Measurements from ENCODE around the gene TMBIM6. TPM values are rescaled to one million over a fixed set of nuclear protein-coding genes. Genes with fewer than 3 reads are reported as not detected.
"Not testable (repeated sequence)": the region's sequence is repeated elsewhere in the genome, so short reads cannot be mapped to it uniquely, and the experiment has no call there.

TMBIM6 gene
- polyA plus RNA-seq, 6 donors from 2014 or later, result 740 to 1,714 (median 822) TPM

DNA sequence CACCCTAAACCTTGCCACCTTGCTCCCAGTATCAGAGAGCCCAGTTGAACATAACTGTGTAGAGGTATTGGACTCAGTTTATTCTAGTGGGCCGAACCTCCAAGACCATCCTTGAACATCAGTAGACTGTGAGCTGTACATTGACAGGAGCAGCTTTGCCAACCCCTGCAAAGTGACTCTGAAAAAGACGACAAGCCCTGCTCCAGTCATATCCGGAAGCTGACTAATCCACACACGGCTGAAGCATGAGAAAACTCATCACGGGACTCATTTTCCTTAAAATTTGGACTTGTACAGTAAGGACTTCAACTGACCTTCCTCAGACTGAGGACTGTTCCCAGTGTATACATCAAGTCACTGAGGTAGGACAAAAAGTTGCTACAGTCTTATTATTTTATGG, 2.6 kb upstream of the TMBIM6 start:
- peaks cover 19 to 28% (median 25%) of the 10 kb centered on the region in 3 donors for H3K4me1 Mint-ChIP-seq
- H3K27me3 Mint-ChIP-seq; H3K4me3 Mint-ChIP-seq; DNase-seq; H3K27ac Mint-ChIP-seq; ATAC-seq (ENCODE audit: low read depth in 2 of 2): not testable (repeated sequence)
- H3K36me3 Mint-ChIP-seq, result peaks cover 0 to 12% of the 10 kb centered on the region in 2 donors
- peaks cover 5 to 12% (median 8%) of the 10 kb centered on the region in 7 donors for H3K9me3 Mint-ChIP-seq

DNA sequence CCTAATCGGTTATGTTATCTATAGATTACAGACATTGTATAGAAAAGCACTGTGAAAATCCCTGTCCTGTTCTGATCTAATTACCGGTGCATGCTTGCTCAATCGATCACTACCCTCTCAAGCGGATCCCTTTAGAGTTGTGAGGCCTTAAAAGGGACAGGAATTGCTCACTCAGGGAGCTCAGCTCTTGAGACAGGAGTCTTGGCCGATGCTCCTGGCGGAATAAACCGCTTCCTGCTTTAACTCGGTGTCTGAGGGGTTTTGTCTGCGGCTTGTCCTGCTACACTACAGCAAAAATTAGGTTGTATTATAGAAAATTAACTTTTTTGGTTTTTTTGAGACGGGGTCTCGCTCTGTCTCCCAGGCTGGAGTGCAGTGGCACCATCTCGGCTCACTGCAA, 1.1 kb upstream of the TMBIM6 start:
- H3K36me3 Mint-ChIP-seq; DNase-seq; H3K9me3 Mint-ChIP-seq; H3K4me3 Mint-ChIP-seq; ATAC-seq (ENCODE audit: low read depth in 2 of 2); H3K27me3 Mint-ChIP-seq: not testable (repeated sequence)
- Mint-ChIP-seq H3K27ac (peak overlapping the region in 1 of 6 donors; percentile 14), H3K4me1 (peaks cover 29 to 40% (median 36%) of the 10 kb centered on the region in 3 donors)

DNA sequence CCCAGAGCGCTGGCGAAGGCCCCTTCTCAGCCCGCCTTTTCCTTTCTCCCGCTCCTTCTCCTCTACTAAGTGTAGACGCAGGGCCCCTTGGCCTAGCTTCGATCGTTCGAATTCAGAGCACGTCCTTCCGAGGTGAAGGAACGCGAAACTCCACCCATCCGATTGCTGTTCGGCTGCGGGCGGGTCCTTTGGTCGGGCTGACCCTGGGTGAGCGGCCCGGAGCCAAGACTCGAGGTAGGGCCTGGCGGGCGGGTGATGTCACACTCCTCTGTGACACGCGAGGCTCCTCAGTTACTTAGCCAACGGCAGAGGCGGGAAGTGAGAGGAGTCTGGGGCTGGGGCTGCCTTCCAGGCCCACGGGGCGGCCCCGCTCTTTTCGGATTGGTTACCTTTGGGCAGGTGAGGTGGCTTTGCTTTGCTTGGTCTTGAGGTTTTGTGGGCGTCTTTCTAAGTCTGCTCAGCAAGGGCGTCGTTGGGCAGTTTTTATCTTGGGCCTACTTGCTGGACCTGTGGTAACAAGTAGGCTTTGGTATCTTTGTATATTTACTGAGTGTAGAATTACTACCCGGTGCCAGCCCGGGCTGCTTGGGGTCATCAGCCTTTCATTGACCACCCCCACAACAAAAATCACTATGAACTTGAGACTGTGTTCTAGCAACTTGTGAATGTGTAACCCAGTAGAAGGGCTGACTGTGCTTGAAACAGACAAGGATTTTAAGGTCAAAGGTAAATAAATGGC, 694 bp downstream of the TMBIM6 start:
- Mint-ChIP-seq H3K36me3 (no peaks in the 10 kb centered on the region), H3K4me3 (peak overlapping the region; percentile 84 to 99 (median 97)), H3K9me3 (no peaks in the 10 kb centered on the region), H3K27me3 (no peaks in the 10 kb centered on the region), H3K4me1 (peaks cover 36 to 58% (median 47%) of the 10 kb centered on the region in 3 donors), H3K27ac (peak overlapping the region; percentile 96 to 99 (median 99))
- DNase-seq (peak; percentile 83), ATAC-seq (ENCODE audit: low read depth in 2 of 2) (peak; percentile 65 to 71)

DNA sequence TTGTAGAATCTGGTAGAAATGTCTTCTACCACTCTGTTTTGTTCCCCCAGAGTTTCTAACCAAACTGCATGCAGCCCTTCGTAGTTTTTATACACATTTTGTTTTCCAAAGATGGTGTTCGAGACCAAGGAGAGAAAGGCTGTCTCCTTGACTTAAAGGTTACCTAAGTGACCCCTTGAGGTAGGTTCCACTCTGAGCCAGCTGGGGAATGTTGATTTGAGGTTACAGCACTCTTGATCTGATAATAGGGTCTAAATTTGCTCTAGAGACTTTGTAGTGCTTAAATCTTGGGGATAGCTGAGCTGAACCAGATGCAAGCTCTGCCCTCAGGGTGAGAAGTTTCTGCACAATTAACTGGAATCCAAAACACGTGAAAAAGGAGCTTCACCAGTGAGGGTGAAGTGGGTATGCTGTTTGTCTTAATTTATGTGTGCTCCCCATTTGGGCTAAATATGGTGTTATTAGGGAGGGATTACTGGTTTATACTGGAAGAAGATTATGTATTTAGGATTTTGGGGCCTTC, 3.1 kb downstream of the TMBIM6 start:
- no peak for ATAC-seq (ENCODE audit: low read depth in 2 of 2)
- no peaks in the 10 kb centered on the region for H3K36me3 Mint-ChIP-seq
- H3K27me3 Mint-ChIP-seq, result no peaks in the 10 kb centered on the region
- H3K27ac Mint-ChIP-seq, result peak overlapping the region in 3 of 6 donors; percentile 42 to 96 (median 48)
- peak overlapping the region in 6 of 8 donors; percentile 5 to 92 (median 27) for H3K4me3 Mint-ChIP-seq
- H3K4me1 Mint-ChIP-seq, result peaks cover 36 to 80% (median 59%) of the 10 kb centered on the region in 3 donors
- DNase-seq, result no peak
- H3K9me3 Mint-ChIP-seq, result no peaks in the 10 kb centered on the region

DNA sequence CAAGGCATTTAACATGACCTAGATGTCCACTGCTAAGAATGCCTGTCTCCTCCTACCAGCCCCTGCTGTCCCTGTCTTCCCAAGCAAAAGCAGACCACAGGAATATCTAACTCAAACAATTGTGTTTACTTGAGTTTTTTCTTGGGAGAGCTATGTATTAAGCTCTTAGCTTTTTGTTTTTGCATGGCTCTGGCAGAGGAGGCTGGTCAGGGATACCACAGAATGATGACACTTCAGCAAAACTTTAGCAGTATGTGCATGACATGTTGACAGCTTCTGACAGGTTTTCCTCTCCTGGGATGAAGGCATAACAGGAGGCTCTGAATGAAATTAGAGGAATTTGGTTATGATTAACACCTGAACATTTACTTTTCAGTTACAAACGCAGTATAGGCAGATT, 6.9 kb downstream of the TMBIM6 start:
- H3K27me3 Mint-ChIP-seq, result no peaks in the 10 kb centered on the region
- peaks cover 39 to 85% (median 69%) of the 10 kb centered on the region in 3 donors for H3K4me1 Mint-ChIP-seq
- DNase-seq, result no peak
- no peak overlapping the region for H3K27ac Mint-ChIP-seq
- no peaks in the 10 kb centered on the region for H3K9me3 Mint-ChIP-seq
- ATAC-seq (ENCODE audit: low read depth in 2 of 2), result no peak
- peaks cover 0 to 11% of the 10 kb centered on the region in 2 donors for H3K36me3 Mint-ChIP-seq
- H3K4me3 Mint-ChIP-seq, result no peak overlapping the region

DNA sequence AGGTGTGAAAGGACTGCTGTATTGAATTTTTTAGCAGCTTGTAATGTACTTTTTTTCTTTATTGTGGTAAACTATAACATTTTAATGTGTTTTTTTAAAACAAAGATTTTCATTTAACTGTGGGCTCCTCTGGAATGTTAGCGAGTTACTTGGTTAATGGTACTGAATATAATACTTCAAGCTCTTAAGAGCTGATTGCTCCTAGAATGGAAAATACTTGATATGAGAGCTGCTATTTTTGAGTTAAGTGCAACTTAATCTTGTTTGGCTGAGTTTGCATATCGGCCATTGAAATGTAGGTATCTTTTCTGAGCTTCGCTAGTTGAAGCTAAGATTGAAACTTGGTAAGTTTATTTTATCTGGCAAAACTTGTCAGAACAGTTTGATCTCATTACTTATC, 7.4 kb downstream of the TMBIM6 start:
- Mint-ChIP-seq H3K27me3 (no peaks in the 10 kb centered on the region), H3K36me3 (peaks cover 0 to 14% of the 10 kb centered on the region in 2 donors), H3K27ac (peak overlapping the region in 1 of 6 donors; percentile 50), H3K9me3 (no peaks in the 10 kb centered on the region), H3K4me3 (no peak overlapping the region), H3K4me1 (peaks cover 39 to 86% (median 69%) of the 10 kb centered on the region in 3 donors)
- DNase-seq, result no peak
- ATAC-seq (ENCODE audit: low read depth in 2 of 2), result no peak

DNA sequence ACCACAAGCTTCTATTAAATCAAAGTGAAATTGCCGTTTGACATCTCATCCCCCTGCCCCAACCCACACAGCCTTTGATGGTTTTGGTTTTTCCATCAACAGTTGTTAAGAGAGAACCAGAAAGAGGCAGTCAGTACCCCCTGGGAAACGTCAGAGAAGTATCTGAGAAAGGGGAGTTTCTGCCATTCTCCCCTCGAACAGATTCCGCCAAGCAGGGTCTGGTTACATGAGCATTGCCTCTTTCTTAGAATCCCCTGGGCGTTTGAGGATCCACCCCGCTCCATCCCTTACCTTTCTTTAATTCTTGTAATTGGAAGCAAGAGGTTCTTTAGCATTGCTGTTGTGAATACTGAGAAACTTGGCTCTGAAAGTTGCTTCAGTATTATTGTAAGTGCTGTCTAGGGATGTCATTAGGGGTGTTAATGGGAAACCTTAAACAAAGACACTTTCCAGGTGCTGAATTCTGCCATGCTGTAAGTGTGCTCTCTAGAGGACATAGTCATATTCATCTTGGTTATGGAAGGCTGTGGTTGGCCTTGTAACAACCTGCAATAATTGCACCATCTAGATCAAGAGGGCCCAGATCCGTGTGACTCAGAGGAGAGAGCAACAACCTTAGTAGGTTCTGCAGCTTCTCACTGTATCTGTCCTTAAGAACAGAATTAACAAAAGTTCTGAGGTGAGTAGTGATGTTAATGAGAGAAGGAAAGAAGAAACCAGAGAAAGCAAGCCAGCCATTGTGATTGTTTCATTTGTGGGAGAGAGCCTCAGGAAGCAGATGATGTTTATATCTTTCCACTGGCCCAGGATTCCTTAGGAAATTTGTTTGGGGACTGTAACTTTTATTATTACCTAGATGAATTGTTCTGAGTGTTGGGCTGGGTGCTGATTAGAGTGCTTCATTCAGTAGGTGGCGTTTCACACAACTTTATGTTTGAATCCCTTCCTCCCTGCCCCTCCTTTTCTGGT, 9.0 kb downstream of the TMBIM6 start:
- Mint-ChIP-seq H3K9me3 (no peaks in the 10 kb centered on the region), H3K4me3 (peak overlapping the region in 5 of 8 donors; percentile 13 to 29 (median 26)), H3K27ac (peak overlapping the region in 4 of 6 donors; percentile 38 to 85 (median 64)), H3K36me3 (peaks cover 0 to 14% of the 10 kb centered on the region in 2 donors), H3K4me1 (peaks cover 36 to 88% (median 61%) of the 10 kb centered on the region in 3 donors), H3K27me3 (no peaks in the 10 kb centered on the region)
- ATAC-seq (ENCODE audit: low read depth in 2 of 2) (no peak), DNase-seq (no peak)

DNA sequence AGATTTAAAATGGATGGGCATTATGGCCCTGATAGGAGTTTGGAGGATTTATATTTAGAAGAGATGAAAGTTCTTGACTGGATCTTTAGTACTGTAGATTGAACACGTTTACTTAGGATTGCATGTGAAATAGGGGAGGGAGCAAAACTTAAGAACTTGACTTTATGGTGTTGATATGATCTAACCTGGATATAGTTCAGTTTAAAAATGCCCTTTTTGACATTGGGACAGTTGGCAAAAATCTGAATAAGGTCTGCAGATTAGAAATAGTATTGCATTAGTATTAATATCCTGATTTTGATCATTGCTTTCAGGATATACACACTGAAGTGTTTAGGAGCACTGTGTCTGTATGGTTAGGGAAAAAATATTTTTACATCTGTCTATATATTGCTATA, 9.6 kb downstream of the TMBIM6 start:
- ATAC-seq (ENCODE audit: low read depth in 2 of 2) (no peak), DNase-seq (no peak)
- peaks cover 0 to 14% of the 10 kb centered on the region in 2 donors for H3K36me3 Mint-ChIP-seq
- H3K27ac Mint-ChIP-seq, result peak overlapping the region in 1 of 6 donors; percentile 50
- peak overlapping the region in 2 of 8 donors; percentile 22 to 26 for H3K4me3 Mint-ChIP-seq
- H3K4me1 Mint-ChIP-seq, result peaks cover 36 to 82% (median 61%) of the 10 kb centered on the region in 3 donors
- no peaks in the 10 kb centered on the region for H3K27me3 Mint-ChIP-seq
- H3K9me3 Mint-ChIP-seq, result no peaks in the 10 kb centered on the region

DNA sequence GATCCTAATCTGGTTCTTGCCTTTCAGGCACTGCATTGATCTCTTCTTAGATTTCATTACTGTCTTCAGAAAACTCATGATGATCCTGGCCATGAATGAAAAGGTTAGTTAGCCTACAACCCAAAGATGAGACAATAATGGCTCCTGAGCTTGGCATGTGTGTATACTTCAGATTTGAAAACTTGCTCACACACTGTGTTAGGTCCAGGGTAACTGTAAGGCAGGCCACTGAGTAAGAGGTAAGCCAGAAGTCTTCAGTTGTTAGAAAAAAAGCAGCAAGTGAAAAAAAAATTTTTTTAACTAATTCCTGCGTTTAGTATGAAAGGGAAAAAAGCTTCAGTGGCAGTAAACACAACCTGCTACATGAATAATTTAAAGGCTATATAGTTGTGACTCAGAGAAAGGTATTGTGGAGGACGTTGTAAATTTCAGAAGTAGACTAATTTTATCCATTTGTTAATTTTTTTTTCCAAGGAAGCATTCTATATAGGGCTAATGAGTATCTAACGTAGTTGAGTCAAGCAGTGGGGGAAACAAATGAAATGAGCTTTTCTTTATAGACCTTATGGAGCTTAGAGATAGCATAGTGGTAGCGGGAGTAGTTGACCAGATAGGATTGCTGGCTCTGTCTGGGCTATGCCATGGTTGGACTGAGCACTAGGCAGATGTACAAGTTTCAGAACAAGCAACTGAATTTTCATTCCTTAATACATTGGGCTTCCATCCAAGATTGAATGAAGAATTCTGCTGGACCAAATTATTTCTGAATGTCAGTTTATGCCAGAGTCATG, 20.5 kb downstream of the TMBIM6 start:
- no peak for ATAC-seq (ENCODE audit: low read depth in 2 of 2)
- H3K4me1 Mint-ChIP-seq, result peaks cover 10 to 27% (median 18%) of the 10 kb centered on the region in 3 donors

DNA sequence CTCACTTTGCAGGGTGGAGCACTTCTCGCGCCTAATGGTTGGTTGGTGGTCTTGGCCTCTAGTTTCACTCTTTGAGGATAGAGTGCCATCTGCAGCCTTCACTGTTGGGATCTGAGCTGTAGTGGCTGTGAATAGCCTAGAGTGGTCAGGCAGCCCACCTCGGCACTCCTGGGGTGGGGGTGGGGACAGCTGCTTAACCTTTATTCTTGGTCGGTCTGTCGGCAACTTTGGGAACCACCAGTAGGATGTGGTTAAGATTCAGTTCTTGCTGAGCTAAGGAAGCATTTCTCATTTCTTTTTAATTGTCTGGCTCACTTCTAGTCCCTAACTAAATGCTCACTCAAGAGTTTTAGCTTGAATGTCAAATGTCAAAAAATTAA, 21.1 kb downstream of the TMBIM6 start:
- H3K36me3 Mint-ChIP-seq, result peaks cover 20 to 34% of the 10 kb centered on the region in 2 donors
- ATAC-seq (ENCODE audit: low read depth in 2 of 2), result no peak

More for the DNA sequence above, 20.5 kb downstream of the TMBIM6 start:
- H3K4me3 Mint-ChIP-seq, result no peak overlapping the region
- H3K9me3 Mint-ChIP-seq, result no peaks in the 10 kb centered on the region
- no peak for DNase-seq
- peak overlapping the region in 3 of 6 donors; percentile 11 to 50 (median 24) for H3K27ac Mint-ChIP-seq
- H3K36me3 Mint-ChIP-seq, result peaks cover 24 to 39% of the 10 kb centered on the region in 2 donors
- no peaks in the 10 kb centered on the region for H3K27me3 Mint-ChIP-seq

DNA sequence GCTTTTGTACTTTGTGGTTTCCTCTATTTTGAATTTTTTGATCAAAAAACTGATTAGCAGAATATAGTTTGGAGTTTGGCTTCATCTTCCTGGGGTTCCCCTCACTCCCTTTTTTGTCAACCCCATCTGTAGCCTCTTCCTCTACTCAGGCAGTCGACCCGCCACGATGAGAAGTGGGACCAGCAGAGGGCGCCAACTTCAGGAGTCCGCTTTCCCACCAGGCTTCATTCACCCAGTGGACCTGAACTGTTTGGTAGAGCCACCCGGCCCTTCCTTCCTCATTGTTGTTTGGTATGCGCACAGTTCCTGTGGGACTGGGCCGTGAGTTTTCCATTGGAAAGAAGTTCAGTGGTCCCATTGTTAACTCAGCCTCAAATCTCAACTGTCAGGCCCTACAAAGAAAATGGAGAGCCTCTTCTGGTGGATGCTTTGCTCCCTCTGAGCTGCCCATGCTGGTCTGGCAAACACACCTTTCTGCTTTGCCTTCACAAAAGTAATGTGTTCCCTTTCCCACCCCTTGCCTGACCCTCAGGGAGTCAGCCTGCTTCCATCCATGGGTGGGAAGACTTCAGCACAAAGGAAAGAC, 21.7 kb downstream of the TMBIM6 start:
- no peaks in the 10 kb centered on the region for H3K9me3 Mint-ChIP-seq
- H3K36me3 Mint-ChIP-seq, result peaks cover 15 to 31% of the 10 kb centered on the region in 2 donors
- H3K4me1 Mint-ChIP-seq, result peaks cover 15 to 31% (median 18%) of the 10 kb centered on the region in 3 donors
- H3K27me3 Mint-ChIP-seq, result peaks cover 0 to 4% (median 0%) of the 10 kb centered on the region in 3 donors
- ATAC-seq (ENCODE audit: low read depth in 2 of 2) (peak; percentile 92), DNase-seq (peak; percentile 60)
- peak overlapping the region; percentile 40 to 94 (median 69) for H3K27ac Mint-ChIP-seq
- peak overlapping the region in 1 of 8 donors; percentile 22 for H3K4me3 Mint-ChIP-seq

More for the DNA sequence above, 21.1 kb downstream of the TMBIM6 start:
- DNase-seq, result no peak
- Mint-ChIP-seq H3K27ac (peak overlapping the region in 5 of 6 donors; percentile 40 to 94 (median 69)), H3K9me3 (no peaks in the 10 kb centered on the region), H3K4me1 (peaks cover 12 to 29% (median 18%) of the 10 kb centered on the region in 3 donors), H3K4me3 (no peak overlapping the region), H3K27me3 (peaks cover 0 to under 1% (median 0%) of the 10 kb centered on the region in 3 donors)

DNA sequence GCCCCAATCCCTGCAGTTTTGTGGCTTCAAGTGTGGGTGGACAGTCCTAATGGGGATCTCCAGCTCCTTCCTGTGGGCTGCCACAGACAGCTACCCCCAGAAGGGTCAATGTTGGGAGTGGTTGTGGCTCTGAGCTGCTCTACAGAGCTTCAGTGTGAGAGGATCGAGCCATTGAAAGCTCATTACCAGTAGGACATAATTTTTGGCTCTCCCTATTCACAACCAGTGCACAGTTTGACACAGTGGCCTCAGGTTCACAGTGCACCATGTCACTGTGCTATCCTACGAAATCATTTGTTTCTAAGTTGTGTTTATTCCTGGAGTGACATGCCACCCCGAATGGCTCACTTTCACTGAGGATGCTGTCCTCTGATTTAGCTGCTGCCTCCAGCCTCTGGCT, 22.8 kb downstream of the TMBIM6 start:
- Mint-ChIP-seq H3K4me3 (no peak overlapping the region), H3K27me3 (peaks cover 0 to 4% (median 0%) of the 10 kb centered on the region in 3 donors), H3K4me1 (peaks cover 15 to 31% (median 18%) of the 10 kb centered on the region in 3 donors), H3K36me3 (peaks cover 7 to 22% of the 10 kb centered on the region in 2 donors), H3K27ac (peak overlapping the region in 2 of 6 donors; percentile 5 to 70), H3K9me3 (no peaks in the 10 kb centered on the region)
- no peak for ATAC-seq (ENCODE audit: low read depth in 2 of 2)
- DNase-seq, result no peak
